Endometrium (tissue), 2 donors: ENCODE measurements around the gene EXOC4.
"Not testable (repeated sequence)": the region's sequence is repeated elsewhere in the genome, so short reads cannot be mapped to it uniquely, and the experiment has no call there.

Experiments used
- FAIRE-seq: peaks from 2 replicates; lab custom pipeline; 2012; peaks lifted over from hg19 to GRCh38; lab: Jason Lieb, UNC
- donor health status: control.
- donor health status: control.

Gene EXOC4

DNA sequence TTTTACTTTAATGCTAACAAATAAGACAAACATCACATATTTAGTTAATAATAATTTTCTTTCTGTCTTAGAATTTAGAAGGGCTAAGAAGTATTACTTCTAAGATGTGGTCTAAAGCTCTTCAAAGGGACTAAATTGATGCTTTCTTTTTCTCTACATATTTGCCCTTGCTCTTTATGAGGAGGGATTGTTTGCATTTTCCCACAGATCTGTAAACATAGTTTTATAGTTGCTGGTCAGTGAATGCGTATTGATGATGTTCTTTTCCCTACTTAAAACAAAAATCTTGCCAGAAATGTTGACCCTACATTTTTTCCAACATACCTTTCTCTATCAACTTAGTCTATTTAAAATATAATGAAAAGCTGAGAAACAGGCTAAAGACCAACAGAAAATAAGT is 501.8 kb downstream of the EXOC4 start:
- FAIRE-seq, result no peak

DNA sequence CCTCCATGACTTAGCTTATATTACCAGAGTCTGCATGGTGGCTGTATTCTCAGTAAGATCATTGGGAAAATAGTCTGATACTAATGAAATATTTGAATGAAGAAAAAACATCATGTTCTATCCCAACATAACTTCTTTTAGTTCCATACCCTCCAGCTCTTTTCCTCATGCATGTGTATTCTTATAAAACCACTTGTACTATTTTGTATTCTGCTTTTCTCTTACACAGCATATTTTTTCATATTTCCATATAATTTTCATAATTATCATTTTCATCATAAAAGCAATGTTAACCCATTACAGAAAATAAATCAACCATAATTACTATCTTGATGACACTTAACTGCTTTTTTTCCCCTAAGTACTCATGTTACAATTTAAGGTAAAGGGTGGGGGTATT is 503.0 kb downstream of the EXOC4 start:
- FAIRE-seq, result no peak

DNA sequence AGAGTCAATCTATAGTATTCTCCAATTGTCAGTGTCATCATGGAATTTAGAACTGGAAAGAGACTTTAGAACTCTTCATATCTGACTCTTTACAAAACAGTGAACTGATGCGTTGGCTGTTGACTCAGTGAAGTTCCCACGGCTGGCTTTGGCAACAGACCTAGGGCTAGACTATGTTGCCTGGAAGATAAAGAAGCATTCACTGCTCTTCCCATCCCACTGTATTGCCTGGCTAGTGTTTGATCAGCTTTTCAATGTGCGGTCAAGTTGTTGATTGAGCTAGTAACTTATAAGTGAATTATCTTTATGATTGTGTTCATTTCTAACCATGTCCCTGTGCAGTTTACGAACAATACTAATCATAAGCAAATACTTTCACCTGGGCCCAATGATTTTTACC is 508.6 kb downstream of the EXOC4 start:
- FAIRE-seq, result no peak

DNA sequence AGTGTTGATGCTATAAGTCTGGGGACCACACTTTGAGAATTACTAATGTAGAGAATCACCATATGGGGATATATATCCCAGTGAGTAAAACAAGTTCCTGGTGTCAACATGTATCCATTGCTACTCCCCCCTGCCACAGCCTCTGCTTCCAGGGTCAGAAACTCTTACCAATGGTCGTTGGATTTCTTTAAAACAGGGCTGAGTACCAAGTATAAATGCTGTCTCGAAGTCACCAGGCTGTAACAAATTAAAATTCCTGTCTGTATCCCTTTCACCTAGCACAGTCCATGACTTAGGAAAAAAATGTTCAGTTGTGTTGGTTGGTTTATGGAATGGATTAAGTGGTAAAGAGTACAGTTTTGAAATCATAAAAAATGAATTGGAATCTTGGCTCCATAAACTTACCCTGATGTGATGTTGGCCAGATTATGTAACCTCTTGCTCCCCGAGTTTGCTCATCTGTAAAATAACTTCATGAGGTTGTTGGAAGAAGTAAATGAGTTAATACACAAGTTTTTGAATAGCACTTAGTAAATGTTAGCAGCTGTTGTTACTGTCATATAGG is 510.3 kb downstream of the EXOC4 start:
- no peak for FAIRE-seq

DNA sequence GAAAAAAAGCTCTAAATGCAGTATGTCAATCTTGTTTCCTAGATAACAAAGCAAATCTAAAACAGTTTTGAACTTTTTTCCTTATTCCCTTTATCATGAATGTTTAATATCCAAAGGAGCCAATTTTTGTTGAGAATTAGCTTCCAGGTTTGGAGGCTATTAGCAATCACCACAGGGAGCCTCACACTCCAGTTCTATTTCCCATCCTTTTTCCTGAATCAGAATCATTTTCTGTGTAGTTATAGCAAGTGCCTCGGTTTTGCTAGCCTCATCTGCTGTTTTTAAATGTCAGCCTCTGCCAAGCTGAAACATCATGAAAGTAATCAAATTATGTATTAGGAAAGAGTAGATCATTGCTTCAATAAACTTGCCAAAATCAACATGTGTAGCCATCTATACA is 516.8 kb downstream of the EXOC4 start:
- FAIRE-seq, result no peak

DNA sequence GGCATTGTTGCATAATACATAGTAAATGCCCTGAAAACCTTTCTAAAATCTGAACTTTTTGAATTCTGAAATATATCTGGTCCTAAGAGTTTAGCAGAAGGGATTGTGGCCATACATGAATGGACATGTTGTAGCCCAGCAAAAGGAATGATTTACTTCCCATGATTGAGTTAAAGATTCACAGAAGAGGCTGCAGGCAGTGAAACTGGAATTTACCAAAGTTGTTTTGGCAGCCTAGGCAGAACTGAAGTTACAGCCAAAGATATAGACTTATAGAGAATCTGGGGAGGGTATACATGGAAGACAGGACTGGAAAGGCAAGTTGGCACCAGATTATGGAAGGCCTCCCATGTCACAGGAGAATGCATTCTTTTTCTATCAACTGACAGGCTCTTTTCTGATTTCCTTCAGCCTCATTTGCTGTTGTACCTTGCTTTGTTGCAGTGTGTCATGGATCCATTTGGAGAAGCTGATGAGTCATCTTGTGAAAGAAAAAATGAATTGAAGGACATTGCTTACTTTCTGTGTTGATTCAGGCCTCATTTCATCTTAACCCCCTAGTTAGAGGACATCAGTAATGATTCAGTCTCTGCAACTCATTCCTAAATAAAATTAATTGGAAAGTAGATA is 518.1 kb downstream of the EXOC4 start:
- no peak for FAIRE-seq

DNA sequence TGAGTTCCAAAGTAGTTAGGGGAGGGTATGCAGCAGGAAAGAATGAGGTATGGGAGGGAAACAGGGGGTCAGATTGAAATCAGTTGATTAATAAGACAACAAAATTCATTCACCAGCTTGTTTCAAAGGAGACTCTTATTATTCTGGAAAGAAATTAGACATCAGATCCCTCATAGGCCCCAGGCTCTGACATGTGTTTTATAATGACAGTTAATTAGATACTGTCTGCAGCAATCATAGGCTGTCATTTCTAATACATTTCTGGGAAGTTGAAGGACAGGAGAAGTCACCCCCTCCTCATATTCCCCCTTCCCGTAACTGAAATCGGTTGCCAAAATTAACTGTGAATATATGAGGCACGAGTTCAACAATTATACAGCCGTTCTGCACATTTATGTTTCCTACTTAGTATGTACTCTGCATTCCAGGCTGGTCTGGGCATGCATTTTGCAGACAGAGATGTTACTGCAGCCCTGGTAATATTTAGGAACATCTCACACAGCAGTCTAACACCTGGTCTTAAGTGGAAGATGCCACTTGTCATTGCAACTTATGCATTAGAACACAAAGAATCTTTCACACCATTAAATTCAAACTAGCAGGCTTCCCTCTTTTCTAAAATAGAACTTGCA is 519.0 kb downstream of the EXOC4 start:
- no peak for FAIRE-seq

DNA sequence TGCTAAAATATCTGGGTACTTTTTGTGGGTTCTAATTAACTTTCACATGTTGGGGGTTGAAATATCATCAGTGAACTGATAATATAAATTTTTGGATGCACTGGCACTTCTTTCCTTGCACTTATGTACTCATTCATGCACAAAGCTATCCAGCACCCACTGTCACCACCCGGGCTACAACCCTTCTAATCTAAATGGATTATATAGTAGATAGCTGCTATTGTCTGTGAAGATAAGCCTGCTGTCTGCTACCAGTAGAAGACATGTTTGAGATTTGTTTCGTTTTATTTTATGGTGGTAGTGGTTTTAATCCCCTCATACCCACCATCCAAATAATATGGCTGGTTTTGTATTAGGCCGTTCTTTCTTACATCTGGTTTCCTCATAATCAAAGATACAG is 520.7 kb downstream of the EXOC4 start:
- FAIRE-seq, result no peak

DNA sequence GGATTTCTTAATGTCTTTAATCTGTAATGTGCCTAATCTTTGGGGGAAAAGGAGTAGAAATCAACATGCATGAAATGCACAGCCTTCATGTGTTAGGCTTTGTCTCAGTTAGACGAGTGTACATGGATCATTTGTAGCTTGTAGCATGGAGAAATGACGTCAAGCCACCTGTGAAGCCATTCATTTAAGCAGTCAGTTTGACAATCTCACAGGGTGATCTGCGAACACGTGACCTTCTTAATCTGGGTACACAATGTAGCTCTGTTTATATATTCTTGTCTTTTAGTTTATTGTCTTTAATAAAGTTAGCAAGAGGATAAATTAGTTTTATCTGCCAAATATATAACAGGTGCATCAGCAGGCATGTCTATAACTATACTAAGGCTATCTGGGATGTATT is 522.3 kb downstream of the EXOC4 start:
- FAIRE-seq, result no peak

DNA sequence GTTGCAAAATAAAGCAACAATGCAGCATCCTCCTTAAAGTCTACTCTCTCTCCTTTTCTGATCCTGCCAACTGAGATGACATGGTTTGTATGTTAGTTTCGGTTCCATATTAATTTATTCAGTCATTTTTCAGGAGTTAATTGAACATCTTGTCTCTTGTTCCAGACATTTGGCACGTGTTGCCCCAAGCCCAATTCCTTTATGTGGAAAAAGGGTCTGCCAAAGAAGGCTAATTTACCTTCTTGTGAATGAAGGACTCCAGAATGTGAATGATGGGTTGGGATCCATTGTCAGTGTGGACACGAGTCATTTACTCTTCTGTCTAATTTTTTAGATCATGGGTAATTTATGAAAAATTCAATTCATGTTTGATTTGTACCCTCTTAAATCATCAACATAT is 523.4 kb downstream of the EXOC4 start:
- no peak for FAIRE-seq

DNA sequence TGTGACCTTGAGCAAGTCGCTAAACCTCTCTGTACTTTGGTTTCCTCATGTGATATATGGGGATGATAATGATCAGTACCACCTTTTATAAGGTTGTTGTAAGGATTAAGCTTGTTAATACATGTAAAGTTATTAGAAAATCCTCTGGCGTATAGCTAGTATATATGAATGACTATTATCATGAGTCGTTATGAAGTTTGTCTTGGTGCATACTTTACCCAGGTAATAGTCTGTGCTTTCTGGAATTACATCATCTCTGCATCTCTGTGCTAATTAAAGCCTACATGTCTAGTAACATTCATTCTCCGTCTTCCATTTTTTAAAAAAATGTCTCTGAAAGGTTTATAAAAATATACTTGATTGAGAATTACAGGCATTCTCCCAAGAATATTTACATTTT is 524.8 kb downstream of the EXOC4 start:
- no peak for FAIRE-seq

DNA sequence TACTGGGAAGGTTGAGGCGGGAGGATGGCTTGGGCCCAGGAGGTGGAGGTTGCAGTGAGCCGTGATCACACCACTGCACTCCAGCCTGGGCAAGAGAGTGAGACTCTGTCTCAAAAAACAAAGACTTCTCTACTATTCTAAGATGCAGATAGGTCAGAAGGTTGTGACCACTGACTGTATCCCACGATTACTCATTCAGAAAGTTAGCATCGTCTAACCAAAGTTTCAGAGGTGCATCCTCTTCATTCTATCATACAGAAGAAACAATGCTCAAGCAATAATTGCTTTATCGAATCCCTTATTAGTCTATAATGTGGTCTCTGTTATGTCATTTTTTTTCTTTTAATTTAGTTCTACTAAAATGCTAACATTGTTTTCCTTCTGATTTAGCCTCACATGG is 525.6 kb downstream of the EXOC4 start:
- no peak for FAIRE-seq

DNA sequence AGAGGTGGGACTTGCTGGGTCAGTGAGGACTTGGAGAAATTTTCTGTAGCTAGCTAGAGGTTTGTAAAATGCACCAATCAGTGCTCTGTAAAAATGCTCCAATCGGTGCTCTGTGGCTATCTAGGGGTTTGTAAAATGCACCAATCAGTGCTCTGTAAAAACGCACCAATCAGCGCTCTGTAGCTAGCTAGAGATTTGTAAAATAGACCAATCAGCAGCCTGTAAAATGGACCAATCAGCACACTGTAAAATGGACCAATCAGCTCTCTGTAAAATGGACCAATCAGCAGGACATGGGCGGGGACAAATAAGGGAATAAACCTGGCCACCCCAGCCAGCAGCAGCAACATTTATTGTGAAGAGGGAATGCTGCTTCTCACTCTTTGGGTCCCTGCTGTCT is 526.7 kb downstream of the EXOC4 start:
- not testable (repeated sequence) for FAIRE-seq

DNA sequence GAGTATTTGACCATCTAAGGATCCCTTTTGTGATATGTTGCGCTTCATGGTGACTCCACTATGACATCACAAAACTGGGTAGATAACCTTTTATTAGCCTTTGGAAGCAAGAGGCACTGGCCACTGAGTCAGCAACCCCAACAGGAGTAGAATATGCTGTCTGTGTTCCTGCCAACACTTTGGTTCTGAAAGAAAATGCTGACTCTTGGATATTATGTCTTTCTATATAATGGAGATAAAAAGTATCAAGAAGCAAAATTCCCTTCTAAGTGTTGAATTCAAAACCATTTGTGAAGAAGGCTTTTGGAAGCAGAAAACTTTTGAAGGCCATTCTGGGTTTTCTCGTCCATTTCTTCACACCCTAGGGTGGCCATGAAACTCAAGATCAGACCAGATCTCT is 528.0 kb downstream of the EXOC4 start:
- no peak for FAIRE-seq

DNA sequence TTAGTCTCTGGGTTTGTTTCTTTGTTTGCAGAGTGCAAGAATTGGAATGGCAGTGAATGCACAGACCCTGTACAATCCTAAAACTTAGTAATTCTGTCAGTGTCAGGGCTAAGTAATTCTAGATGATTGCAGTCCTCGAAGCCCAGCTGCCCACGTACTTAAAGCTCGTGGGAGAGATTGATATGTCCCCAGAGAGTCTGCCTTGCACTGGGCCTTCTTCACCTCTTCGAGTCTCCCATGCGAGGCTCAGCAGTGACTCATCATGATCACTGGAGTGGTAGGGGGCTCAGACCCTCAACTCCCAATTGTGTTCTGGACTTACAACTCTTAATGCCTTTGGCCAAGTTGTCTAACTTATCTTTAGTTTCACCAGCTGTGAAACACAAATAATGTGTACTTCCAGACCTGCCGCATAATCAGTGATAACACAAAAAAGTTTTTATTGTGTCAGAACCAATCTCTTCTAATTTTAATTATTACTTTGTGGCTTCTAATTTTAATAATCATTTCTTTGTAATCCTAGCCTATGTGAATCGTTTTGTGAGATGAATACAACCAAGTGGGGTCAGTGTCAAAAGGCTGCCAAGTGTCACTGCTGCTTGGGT is 528.7 kb downstream of the EXOC4 start:
- no peak for FAIRE-seq

DNA sequence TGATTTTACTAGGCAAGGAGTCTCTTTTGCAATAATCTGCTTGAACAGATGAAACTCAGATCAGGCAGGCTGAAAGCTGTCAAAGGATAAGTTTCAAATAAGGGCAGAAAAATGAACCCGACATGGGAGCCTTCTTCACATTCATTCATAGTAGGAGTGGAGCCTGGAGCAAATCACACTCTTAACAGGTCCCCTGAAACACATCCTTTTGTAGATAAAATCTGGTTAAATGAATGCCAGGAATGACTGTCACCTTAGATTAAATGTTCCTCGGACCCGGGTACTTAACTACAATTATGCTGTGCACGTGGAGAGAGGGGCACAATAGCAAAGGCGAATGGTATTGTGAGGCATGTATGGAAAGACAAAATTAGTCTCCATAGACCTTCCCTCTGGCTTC is 529.6 kb downstream of the EXOC4 start:
- no peak for FAIRE-seq

DNA sequence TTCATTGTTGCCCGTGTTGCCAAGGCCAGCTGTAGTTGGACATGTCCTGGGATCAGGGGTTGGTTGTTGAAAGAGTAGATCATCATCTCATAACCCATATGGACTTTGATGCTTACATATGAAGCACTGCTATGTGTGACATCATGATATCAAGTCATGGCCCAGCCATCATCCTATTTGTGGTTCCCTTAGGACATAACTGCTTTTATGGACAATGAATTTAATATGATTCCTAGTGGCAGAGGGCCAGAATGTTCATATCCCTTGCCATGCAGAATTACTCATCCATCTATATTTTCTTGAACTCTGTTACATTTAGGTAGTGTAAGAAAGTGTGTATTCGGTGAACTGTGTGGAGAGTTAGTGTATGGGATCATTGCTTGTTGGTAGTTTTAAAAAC is 530.4 kb downstream of the EXOC4 start:
- no peak for FAIRE-seq

DNA sequence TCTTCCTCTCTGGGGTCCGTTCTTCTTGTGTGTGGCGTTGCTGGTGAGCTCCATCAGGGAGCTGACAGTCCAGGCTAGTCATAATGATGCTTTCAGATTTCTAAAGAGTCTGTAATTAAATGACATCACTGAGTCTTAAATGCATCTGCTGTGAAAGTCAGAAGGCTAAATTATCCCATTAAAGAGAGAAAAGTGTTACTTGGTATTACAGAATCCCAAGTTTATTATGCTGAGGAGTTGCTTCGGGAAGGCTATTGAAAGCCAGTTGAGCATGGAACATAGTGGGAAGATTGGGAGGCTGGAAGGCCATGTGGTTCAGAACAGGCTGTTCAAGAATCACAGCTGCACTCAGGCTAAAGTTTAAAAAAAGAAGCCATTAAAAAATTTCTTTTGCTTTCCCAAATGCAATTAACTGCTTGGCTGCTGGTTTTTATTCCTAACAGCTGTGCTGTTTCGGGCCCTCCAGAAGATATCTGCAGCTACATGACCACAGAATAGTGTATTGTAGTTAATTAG is 531.7 kb downstream of the EXOC4 start:
- peak; percentile 65 for FAIRE-seq

DNA sequence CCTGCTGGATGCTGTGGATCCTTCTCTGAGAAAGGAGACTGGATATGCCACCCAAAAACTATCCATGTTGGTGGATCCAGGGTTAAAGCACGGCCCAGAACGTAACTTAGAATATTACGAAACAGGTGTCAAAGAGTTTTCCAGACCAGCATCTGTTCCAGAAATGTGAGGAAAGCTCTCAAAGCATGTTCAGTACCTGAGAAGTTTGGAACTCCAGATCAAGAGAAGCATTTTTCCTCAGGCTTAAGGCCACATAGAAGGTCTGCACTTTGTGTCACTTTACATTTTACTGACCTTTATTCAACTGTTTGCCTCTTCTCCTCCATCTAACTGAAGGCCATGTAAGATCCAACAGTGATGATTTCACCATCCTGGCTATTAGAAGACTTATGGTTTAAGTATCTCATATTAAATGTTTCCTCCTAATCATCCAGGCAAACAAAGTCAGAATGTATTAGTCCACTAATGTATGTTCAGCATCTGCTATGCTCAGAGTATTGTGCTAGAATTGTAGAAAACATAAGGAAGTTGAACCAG is 533.6 kb downstream of the EXOC4 start:
- FAIRE-seq, result no peak

DNA sequence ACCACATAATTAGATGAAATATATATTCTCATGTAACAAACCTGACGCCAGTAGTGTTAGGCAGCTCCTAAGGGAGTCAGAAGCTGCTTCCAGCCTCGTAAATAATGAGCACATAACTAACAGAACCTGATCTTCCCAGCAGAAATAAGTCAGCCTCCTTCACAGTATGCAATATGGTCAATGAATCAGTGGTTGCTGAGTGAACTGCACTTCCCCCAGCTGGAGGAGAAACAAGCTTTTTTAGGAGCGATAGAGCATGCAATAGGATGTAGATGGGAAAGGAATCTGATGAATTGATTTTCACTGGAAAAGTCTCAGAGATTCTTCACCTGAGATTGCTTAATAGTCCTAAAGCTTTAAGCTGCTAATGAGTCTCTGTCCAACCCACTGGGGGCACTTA is 537.1 kb downstream of the EXOC4 start:
- FAIRE-seq, result no peak

DNA sequence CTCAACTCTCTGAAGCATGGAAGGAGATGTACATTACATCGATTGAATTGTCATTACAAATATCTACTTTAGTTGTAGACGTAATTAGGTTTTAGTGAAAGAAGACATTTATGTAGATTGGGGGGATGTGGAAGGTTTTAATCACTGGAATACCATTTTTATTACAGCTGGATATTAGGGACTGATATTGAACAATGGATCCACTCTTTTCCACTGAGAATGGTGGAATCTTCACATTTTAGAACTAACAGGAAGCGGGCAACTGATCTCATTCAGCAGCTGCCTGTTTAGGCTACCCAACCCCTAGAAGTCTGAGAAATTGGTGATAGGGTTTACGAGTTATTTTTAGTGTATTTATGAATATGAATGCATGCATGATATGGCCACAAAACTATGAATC is 538.0 kb downstream of the EXOC4 start:
- FAIRE-seq, result no peak

DNA sequence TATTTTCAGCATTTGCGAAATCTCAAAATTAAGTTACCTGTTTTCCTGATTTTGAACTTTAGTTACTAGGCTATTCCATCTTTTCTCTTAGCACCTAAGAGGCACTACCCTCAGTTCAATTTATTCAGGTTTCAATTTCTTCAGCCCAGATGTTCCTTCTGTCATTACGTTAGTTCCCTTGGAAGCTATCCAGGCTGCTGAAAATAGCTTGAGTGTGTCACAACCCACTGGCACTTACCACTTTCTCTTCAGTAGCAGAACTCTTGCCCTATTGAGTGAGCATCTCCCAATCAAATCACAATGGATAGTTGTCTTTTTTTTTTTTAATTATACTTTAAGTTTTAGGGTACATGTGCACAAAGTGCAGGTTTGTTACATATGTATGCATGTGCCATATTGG is 541.6 kb downstream of the EXOC4 start:
- FAIRE-seq, result no peak

DNA sequence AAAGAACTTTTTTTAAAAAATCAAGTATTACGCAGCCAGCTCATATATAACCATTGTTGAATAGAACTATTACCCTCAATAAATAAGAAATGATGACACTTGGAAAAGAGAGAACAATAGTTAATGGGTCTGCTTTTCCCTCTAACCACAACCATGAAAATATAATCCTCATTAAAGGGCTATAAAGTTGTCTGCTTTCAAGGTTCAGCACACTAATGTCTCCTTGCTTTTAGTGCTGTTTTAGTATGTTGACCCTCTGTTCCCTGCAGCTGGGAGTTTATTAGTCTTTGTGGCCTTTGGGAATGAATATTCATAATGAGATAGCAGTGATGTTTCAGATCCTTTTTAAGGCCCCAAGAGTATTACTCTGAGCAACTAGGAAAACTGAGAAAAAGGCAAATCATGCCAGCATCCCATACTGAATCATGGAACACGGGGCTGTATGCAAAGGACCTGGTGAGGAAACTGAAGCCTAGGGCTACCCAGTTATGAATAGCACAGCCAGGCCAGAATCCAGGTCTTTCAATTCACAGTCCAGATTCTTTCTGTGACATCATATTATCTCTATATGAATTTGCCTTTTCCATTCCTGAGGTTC is 542.3 kb downstream of the EXOC4 start:
- FAIRE-seq, result peak; percentile 91
